Neural cell (in vitro differentiated cells): ENCODE measurements around the gene KNSTRN. TPM values are rescaled to one million over a fixed set of nuclear protein-coding genes. Genes with fewer than 3 reads are reported as not detected.

ENCODE experiments used
- H2AFZ ChIP-seq: fragments of 200-600, 300-800 bp; sonication (generic), shearing (Covaris generic); 2 replicates; pipeline ENCODE4 v1.6.0; 2014; ENCODE audit warnings: low read depth, mild to moderate bottlenecking, antibody characterized with exemption, low read length, moderate library complexity
- H3F3A ChIP-seq: fragments of 200-600 bp; shearing (Covaris generic); 2 replicates; pipeline ENCODE4 v1.6.1; 2016; ENCODE audit warnings: mild to moderate bottlenecking, moderate library complexity, mixed read lengths, antibody characterized with exemption, low read length; ENCODE audit not compliant: insufficient read depth, poor library complexity, severe bottlenecking
- H3K27ac ChIP-seq: fragments of 200-600, 300-800 bp; sonication (generic), shearing (Covaris generic); 2 replicates; pipeline ENCODE4 v1.5.1; 2014; ENCODE audit warnings: mild to moderate bottlenecking, low read length, moderate library complexity
- H3K27me3 ChIP-seq: fragments of 300-800, 200-600 bp; sonication (generic), shearing (Covaris generic); 2 replicates; pipeline ENCODE4 v1.6.0; 2014; ENCODE audit warnings: mild to moderate bottlenecking, low read depth, low read length, moderate library complexity; ENCODE audit not compliant: insufficient read depth
- H3K36me3 ChIP-seq: fragments of 300-800, 200-600 bp; sonication (generic), shearing (Covaris generic); 2 replicates; pipeline ENCODE4 v1.5.1; 2014; ENCODE audit warnings: mild to moderate bottlenecking, antibody characterized with exemption, low read length, moderate library complexity; ENCODE audit not compliant: insufficient read depth
- H3K4me2 ChIP-seq: fragments of 300-800, 200-600 bp; sonication (generic), shearing (Covaris generic); 2 replicates; pipeline ENCODE4 v1.6.0; 2014; ENCODE audit warnings: mild to moderate bottlenecking, low read length
- H3K4me3 ChIP-seq: fragments of 300-800, 200-600 bp; sonication (generic), shearing (Covaris generic); 2 replicates; pipeline ENCODE4 v1.5.1; 2014; ENCODE audit warnings: mild to moderate bottlenecking, low read length, moderate library complexity
- H3K79me2 ChIP-seq: fragments of 200-600 bp; shearing (Covaris generic); replicated peaks from 2 replicates; pipeline ENCODE4 v1.6.0; 2014; ENCODE audit warnings: mild to moderate bottlenecking, low read length, moderate library complexity; ENCODE audit not compliant: insufficient read depth
- H3K9ac ChIP-seq: fragments of 300-800, 200-600 bp; sonication (generic), shearing (Covaris generic); 2 replicates; pipeline ENCODE4 v1.6.1; 2016; ENCODE audit warnings: mild to moderate bottlenecking, low read length, mixed read lengths
- H3K9me2 ChIP-seq: fragments of 200-600 bp; shearing (Covaris generic); 2 replicates; pipeline ENCODE4 v1.6.1; 2016; ENCODE audit warnings: mild to moderate bottlenecking, low read length, mixed read lengths; ENCODE audit not compliant: insufficient read depth
- H3K9me3 ChIP-seq: fragments of 200-600, 300-800 bp; sonication (generic), shearing (Covaris generic); 2 replicates; pipeline ENCODE4 v1.6.1; 2016; ENCODE audit warnings: mild to moderate bottlenecking, mixed run types, low read length, moderate library complexity, mixed read lengths
- H4K20me1 ChIP-seq: fragments of 200-600 bp; shearing (Covaris generic); 2 replicates; pipeline ENCODE4 v1.6.1; 2016; ENCODE audit warnings: mild to moderate bottlenecking, mixed run types; ENCODE audit not compliant: insufficient read depth
- EP300 ChIP-seq: fragments of 450-650 bp; conservative IDR thresholded peaks from 2 replicates; pipeline ENCODE4 v1.6.1; 2014; ENCODE audit warnings: antibody characterized with exemption, mild to moderate bottlenecking, moderate library complexity; ENCODE audit not compliant: poor library complexity, severe bottlenecking
- EZH2 ChIP-seq: fragments of 200-600, 300-800 bp; shearing (Covaris generic), sonication (generic); IDR thresholded peaks from 2 replicates; pipeline ENCODE4 v1.6.1; 2014; ENCODE audit warnings: antibody characterized with exemption, low read length, borderline replicate concordance, mild to moderate bottlenecking; ENCODE audit not compliant: insufficient read depth, poor library complexity, severe bottlenecking
- MXI1 ChIP-seq: fragments of 450-650 bp; conservative IDR thresholded peaks from 2 replicates; pipeline ENCODE4 v1.6.1; 2014; ENCODE audit warnings: antibody characterized with exemption, mild to moderate bottlenecking; ENCODE audit not compliant: poor library complexity, severe bottlenecking
- POLR2AphosphoS5 ChIP-seq: IDR thresholded peaks from 2 replicates; pipeline ENCODE4 v1.6.1; 2012
- RAD21 ChIP-seq: fragments of 450-650 bp; conservative IDR thresholded peaks from 2 replicates; pipeline ENCODE4 v1.6.1; 2014; ENCODE audit warnings: antibody characterized with exemption, mild to moderate bottlenecking, moderate library complexity
- SMC3 ChIP-seq: fragments of 450-650 bp; conservative IDR thresholded peaks from 2 replicates; pipeline ENCODE4 v1.6.1; 2014; ENCODE audit warnings: antibody characterized with exemption, mild to moderate bottlenecking, moderate library complexity; ENCODE audit not compliant: poor library complexity
- TAF1 ChIP-seq: IDR thresholded peaks from 2 replicates; pipeline ENCODE4 v1.6.1; 2012; ENCODE audit warnings: low read depth
- polyA plus RNA-seq: library from polyadenylated mRNA; depleted of rRNA; stranded (reverse); fragments of >200 nt; gene quantifications from 2 replicates; pipeline ENCODE4 v1.2.3, GENCODE V29; 2014
- TF ChIP-seq, protein P1 (sequence below): fragments of 450-650 bp; IDR thresholded peaks from 2 replicates; pipeline ENCODE4 v1.5.1; 2014; ENCODE audit warnings: antibody characterized with exemption, mild to moderate bottlenecking, moderate library complexity; ENCODE audit not compliant: poor library complexity, severe bottlenecking
- TF ChIP-seq, protein P2 (sequence below): IDR thresholded peaks from 2 replicates; pipeline ENCODE4 v1.6.1; 2012; ENCODE audit warnings: borderline replicate concordance

The KNSTRN gene
- polyA plus RNA-seq, 1 donor from 2014 or later: 38.3 TPM

DNA sequence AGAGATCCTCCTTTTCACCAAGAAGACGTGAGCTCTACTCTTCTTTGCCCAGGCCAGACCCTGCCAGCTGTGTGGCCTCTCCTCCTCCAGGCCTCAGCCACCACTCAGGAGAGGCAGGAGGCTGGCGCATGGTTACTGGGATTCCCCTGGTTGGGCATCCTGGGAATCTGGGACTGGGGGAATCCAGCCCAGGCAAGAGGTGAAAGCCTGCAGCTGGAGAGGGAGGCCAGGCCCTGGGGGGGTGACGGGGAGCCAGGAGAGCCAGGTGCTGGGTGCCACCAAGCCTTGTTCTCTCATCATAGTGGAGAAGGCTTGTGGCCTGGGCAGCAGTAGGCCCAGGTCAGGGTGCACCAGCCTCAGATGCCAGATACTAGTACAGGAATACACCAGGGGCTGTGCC lies 48.0 kb upstream of the KNSTRN start:
- H3K4me3 ChIP-seq: no peak overlapping the region
- H3K27ac ChIP-seq: no peak overlapping the region
- no peak overlapping the region for H3K9ac ChIP-seq
- H3K9me2 ChIP-seq: no peaks in the 10 kb centered on the region
- no peaks in the 10 kb centered on the region for H3K79me2 ChIP-seq
- H3K9me3 ChIP-seq: no peaks in the 10 kb centered on the region
- TF ChIP-seq TAF1: no peak
- TF ChIP-seq, protein P1, sequence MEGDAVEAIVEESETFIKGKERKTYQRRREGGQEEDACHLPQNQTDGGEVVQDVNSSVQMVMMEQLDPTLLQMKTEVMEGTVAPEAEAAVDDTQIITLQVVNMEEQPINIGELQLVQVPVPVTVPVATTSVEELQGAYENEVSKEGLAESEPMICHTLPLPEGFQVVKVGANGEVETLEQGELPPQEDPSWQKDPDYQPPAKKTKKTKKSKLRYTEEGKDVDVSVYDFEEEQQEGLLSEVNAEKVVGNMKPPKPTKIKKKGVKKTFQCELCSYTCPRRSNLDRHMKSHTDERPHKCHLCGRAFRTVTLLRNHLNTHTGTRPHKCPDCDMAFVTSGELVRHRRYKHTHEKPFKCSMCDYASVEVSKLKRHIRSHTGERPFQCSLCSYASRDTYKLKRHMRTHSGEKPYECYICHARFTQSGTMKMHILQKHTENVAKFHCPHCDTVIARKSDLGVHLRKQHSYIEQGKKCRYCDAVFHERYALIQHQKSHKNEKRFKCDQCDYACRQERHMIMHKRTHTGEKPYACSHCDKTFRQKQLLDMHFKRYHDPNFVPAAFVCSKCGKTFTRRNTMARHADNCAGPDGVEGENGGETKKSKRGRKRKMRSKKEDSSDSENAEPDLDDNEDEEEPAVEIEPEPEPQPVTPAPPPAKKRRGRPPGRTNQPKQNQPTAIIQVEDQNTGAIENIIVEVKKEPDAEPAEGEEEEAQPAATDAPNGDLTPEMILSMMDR: no peak
- no peak for TF ChIP-seq MXI1
- no peak for TF ChIP-seq RAD21
- no peak for TF ChIP-seq EP300
- TF ChIP-seq POLR2AphosphoS5: no peak
- TF ChIP-seq, protein P2, sequence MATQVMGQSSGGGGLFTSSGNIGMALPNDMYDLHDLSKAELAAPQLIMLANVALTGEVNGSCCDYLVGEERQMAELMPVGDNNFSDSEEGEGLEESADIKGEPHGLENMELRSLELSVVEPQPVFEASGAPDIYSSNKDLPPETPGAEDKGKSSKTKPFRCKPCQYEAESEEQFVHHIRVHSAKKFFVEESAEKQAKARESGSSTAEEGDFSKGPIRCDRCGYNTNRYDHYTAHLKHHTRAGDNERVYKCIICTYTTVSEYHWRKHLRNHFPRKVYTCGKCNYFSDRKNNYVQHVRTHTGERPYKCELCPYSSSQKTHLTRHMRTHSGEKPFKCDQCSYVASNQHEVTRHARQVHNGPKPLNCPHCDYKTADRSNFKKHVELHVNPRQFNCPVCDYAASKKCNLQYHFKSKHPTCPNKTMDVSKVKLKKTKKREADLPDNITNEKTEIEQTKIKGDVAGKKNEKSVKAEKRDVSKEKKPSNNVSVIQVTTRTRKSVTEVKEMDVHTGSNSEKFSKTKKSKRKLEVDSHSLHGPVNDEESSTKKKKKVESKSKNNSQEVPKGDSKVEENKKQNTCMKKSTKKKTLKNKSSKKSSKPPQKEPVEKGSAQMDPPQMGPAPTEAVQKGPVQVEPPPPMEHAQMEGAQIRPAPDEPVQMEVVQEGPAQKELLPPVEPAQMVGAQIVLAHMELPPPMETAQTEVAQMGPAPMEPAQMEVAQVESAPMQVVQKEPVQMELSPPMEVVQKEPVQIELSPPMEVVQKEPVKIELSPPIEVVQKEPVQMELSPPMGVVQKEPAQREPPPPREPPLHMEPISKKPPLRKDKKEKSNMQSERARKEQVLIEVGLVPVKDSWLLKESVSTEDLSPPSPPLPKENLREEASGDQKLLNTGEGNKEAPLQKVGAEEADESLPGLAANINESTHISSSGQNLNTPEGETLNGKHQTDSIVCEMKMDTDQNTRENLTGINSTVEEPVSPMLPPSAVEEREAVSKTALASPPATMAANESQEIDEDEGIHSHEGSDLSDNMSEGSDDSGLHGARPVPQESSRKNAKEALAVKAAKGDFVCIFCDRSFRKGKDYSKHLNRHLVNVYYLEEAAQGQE: no peak
- TF ChIP-seq SMC3: no peak
- no peak for TF ChIP-seq EZH2
- no peak overlapping the region for H2AFZ ChIP-seq
- no peaks in the 10 kb centered on the region for H3K36me3 ChIP-seq
- no peaks in the 10 kb centered on the region for H4K20me1 ChIP-seq
- no peaks in the 10 kb centered on the region for H3K27me3 ChIP-seq
- no peak overlapping the region for H3K4me2 ChIP-seq
- no peaks in the 10 kb centered on the region for H3F3A ChIP-seq

DNA sequence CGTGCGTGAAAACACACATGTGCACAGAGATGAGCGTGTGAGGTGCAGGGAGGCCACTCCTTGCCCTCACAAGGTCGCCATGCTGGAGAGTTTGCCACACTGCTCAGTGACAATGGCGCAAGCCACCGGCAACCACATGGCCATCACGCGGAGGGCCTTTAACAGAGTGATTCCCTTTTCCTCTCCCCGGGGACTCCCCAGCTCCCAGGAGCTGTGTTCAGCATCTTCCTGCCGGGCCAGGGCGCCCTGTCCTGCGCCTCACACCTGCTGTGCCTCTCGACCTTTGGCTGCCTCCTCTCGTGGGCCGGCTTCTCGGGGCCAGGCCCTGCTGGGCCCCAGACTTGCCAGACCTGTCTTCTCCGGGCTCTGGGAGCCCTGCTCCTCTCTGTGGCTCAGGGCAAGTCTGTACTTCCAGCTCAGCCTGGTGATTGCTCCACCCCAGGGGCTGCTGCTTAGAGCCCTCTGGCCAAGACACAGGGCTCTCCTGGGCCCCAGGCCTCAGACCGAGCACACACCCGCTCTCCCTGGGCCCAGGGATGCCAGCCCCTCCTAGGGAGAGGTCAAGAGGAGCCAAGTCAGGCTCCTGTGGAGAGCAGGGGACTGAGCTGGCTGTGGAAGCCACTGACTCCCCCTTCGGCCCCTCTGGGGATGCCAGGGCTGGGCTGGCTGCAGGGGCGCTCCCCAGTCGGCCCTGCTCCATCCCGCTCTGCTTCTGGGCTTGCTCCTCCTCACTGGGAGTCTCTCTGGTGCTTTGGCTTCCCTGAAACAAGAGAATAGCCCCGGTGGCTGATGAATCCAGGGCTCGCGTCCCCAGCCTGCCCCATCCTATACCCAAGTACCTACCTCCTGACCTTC lies 47.4 kb upstream of the KNSTRN start:
- H3K79me2 ChIP-seq: no peaks in the 10 kb centered on the region
- no peaks in the 10 kb centered on the region for H3K9me2 ChIP-seq
- no peaks in the 10 kb centered on the region for H3K27me3 ChIP-seq
- H4K20me1 ChIP-seq: no peaks in the 10 kb centered on the region
- H3F3A ChIP-seq: no peaks in the 10 kb centered on the region
- no peak overlapping the region for H3K4me2 ChIP-seq
- no peak overlapping the region for H2AFZ ChIP-seq
- no peak overlapping the region for H3K4me3 ChIP-seq
- H3K27ac ChIP-seq: no peak overlapping the region
- no peak overlapping the region for H3K9ac ChIP-seq
- H3K9me3 ChIP-seq: no peaks in the 10 kb centered on the region
- TF ChIP-seq TAF1: no peak
- TF ChIP-seq MXI1: no peak
- TF ChIP-seq, protein P2: no peak
- no peak for TF ChIP-seq RAD21
- TF ChIP-seq EP300: no peak
- TF ChIP-seq, protein P1: no peak
- no peak for TF ChIP-seq EZH2
- no peak for TF ChIP-seq SMC3
- TF ChIP-seq POLR2AphosphoS5: no peak
- H3K36me3 ChIP-seq: no peaks in the 10 kb centered on the region
